GM23338 (cell line): Measurements from ENCODE around the gene GALM. TPM values are rescaled to one million over a fixed set of nuclear protein-coding genes. Genes with fewer than 3 reads are reported as not detected.

Experiments used
- ATAC-seq: fragments of 200-7000 bp; cut with Tn5 transposase; 3 replicates; pipeline ENCODE4 v1.9.1; 2020
- DNase-seq: peaks from one replicate; pipeline ENCODE4 v3.0.0-alpha.2; 2015; ENCODE audit warnings: low spot score
- H2AFZ ChIP-seq: fragments of 200-600 bp; sonication (generic); 2 replicates; pipeline ENCODE4 v1.8.0; 2016; ENCODE audit warnings: antibody characterized with exemption, mild to moderate bottlenecking, moderate library complexity
- H3F3A ChIP-seq: fragments of 200-600 bp; sonication (generic); replicated peaks from 2 replicates; pipeline ENCODE4 v1.8.0; 2017; ENCODE audit warnings: antibody characterized with exemption, mixed run types, low read depth
- H3K27ac ChIP-seq: fragments of 200-600 bp; sonication (generic); 2 replicates; pipeline ENCODE4 v1.6.1; 2016; ENCODE audit warnings: low read depth
- H3K27me3 ChIP-seq: fragments of 200-600 bp; sonication (generic); 2 replicates; pipeline ENCODE4 v1.8.0; 2016; ENCODE audit warnings: mild to moderate bottlenecking, mixed run types, moderate library complexity; ENCODE audit not compliant: insufficient read depth
- H3K36me3 ChIP-seq: fragments of 200-600 bp; sonication (generic); 2 replicates; pipeline ENCODE4 v1.8.0; 2016; ENCODE audit warnings: mild to moderate bottlenecking; ENCODE audit not compliant: insufficient read depth
- H3K4me1 ChIP-seq: fragments of 200-600 bp; sonication (generic); 2 replicates; pipeline ENCODE4 v1.8.0; 2016; ENCODE audit warnings: mild to moderate bottlenecking, moderate library complexity; ENCODE audit not compliant: insufficient read depth
- H3K4me2 ChIP-seq: fragments of 200-600 bp; sonication (generic); 2 replicates; pipeline ENCODE4 v1.7.1; 2017; ENCODE audit warnings: mixed run types
- H3K4me3 ChIP-seq: fragments of 200-600 bp; sonication (generic); 2 replicates; pipeline ENCODE4 v1.6.1; 2016; ENCODE audit warnings: mixed run types
- H3K79me2 ChIP-seq: fragments of 200-600 bp; sonication (generic); replicated peaks from 2 replicates; pipeline ENCODE4 v1.8.0; 2017; ENCODE audit warnings: mild to moderate bottlenecking; ENCODE audit not compliant: insufficient read depth
- H3K9me2 ChIP-seq: fragments of 200-600 bp; sonication (generic); 2 replicates; pipeline ENCODE4 v1.8.0; 2017; ENCODE audit not compliant: insufficient read depth
- H4K20me1 ChIP-seq: fragments of 200-600 bp; sonication (generic); replicated peaks from 2 replicates; pipeline ENCODE4 v1.8.0; 2017; ENCODE audit warnings: mild to moderate bottlenecking; ENCODE audit not compliant: insufficient read depth
- H3K27ac Mint-ChIP-seq: 2 replicates; pipeline ENCODE4 v1.8.0; 2020; ENCODE audit warnings: inconsistent platforms, mild to moderate bottlenecking, moderate library complexity, mixed read lengths
- H3K27me3 Mint-ChIP-seq: 3 replicates; pipeline ENCODE4 v1.8.0; 2022; ENCODE audit warnings: low read depth, mild to moderate bottlenecking, moderate library complexity, mixed read lengths, inconsistent platforms; ENCODE audit not compliant: insufficient read depth, poor library complexity
- H3K36me3 Mint-ChIP-seq: 3 replicates; pipeline ENCODE4 v1.8.0; 2021; ENCODE audit warnings: low read depth, mild to moderate bottlenecking, inconsistent platforms, moderate library complexity, mixed read lengths
- H3K4me1 Mint-ChIP-seq: 3 replicates; pipeline ENCODE4 v1.8.0; 2020; ENCODE audit warnings: mild to moderate bottlenecking, inconsistent platforms, mixed read lengths
- H3K4me3 Mint-ChIP-seq: 3 replicates; pipeline ENCODE4 v1.8.0; 2021; ENCODE audit warnings: moderate library complexity, mild to moderate bottlenecking, inconsistent platforms, mixed read lengths
- H3K9me3 Mint-ChIP-seq: 3 replicates; pipeline ENCODE4 v1.8.0; 2020; ENCODE audit warnings: moderate library complexity, mild to moderate bottlenecking, inconsistent platforms, mixed read lengths
- CREB1 ChIP-seq: fragments of 250-450 bp; sonication (Bioruptor Pico); IDR thresholded peaks from 2 replicates; pipeline ENCODE4 v1.5.0; 2020; ENCODE audit warnings: low read depth, mild to moderate bottlenecking, moderate library complexity
- EZH2phosphoT487 ChIP-seq: fragments of 200-600 bp; sonication (generic); IDR thresholded peaks from one replicate; pipeline ENCODE4 v1.8.1; 2018; ENCODE audit warnings: antibody characterized with exemption; ENCODE audit not compliant: unreplicated experiment
- POLR2AphosphoS5 ChIP-seq: IDR thresholded peaks from 2 replicates; pipeline ENCODE4 v1.6.1; 2016; ENCODE audit warnings: antibody characterized with exemption, low read depth
- STAT1 ChIP-seq: IDR thresholded peaks from one replicate; pipeline ENCODE4 v1.6.1; 2016; ENCODE audit warnings: antibody characterized with exemption; ENCODE audit not compliant: unreplicated experiment
- ZNF114 ChIP-seq: fragments of 250-450 bp; sonication (Bioruptor Pico); IDR thresholded peaks from 2 replicates; pipeline ENCODE4 v1.5.0; 2020; ENCODE audit warnings: mild to moderate bottlenecking, moderate library complexity
- ZNF331 ChIP-seq: fragments of 250-450 bp; sonication (Bioruptor Pico); IDR thresholded peaks from 2 replicates; pipeline ENCODE4 v1.5.0; 2020; ENCODE audit warnings: low read depth, mild to moderate bottlenecking, moderate library complexity
- polyA plus RNA-seq: library from polyadenylated mRNA; unstranded; fragments of >200 nt; fragmentation: Nextera tagmentation; extraction: Ambion mirVana; gene quantifications from 2 replicates; pipeline ENCODE4 v1.2.1, GENCODE V29; 2016
- total RNA-seq: library from RNA; depleted of rRNA; stranded (reverse); fragments of >200 nt; shearing (Covaris generic); gene quantifications from 2 replicates; pipeline ENCODE4 v1.2.3, GENCODE V29; 2014
- TF ChIP-seq, protein P1 (sequence below), 2 experiments: fragments of 200-600 bp in 1 of 2; sonication (generic) in 1 of 2; conservative IDR thresholded peaks; 2 replicates each; pipeline versions ENCODE4 v1.5.1 to v1.6.1; 2016 to 2017; ENCODE audit warnings: antibody characterized with exemption in 2 of 2, low read depth in 2 of 2, mild to moderate bottlenecking in 2 of 2, moderate library complexity in 1 of 2
- TF ChIP-seq, protein P2 (sequence below): IDR thresholded peaks from 2 replicates; pipeline ENCODE4 v1.6.1; 2016; ENCODE audit warnings: antibody characterized with exemption
- TF ChIP-seq, protein P3 (sequence below): fragments of 250-450 bp; sonication (Bioruptor Pico); IDR thresholded peaks from 2 replicates; pipeline ENCODE4 v1.5.0; 2020; ENCODE audit warnings: mild to moderate bottlenecking, moderate library complexity

GALM gene
- total and polyA plus RNA-seq, 2 experiments from 2014 or later: 9.3 to 21.6 TPM

DNA sequence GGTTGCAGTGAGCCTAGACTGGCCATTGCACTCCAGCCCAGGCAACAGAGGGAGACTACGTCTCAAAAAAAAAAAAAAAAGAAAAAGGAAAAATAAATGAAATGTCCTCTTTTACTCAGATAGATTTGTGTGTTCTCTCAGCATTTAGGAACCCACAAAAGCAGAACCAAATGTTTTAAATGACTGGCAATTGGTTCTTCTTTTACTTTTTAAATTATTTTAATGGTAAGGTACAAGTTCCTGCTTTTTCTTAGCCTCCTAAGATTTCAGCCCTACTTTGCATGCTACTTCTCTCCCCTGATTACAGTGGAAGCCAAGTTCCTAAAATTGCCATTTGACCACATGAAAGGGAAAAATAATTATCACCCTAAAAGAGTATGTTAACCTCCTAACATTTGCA, 61.7 kb downstream of the GALM start:
- no peak overlapping the region for H3K4me3 ChIP-seq
- no peaks in the 10 kb centered on the region for H3K9me3 Mint-ChIP-seq
- no peak overlapping the region for H3K4me3 Mint-ChIP-seq
- H3F3A ChIP-seq: no peaks in the 10 kb centered on the region
- no peaks in the 10 kb centered on the region for H3K36me3 ChIP-seq
- H2AFZ ChIP-seq: no peak overlapping the region
- no peak for ATAC-seq
- TF ChIP-seq ZNF331 (CRISPR knock-in tag) (no peak), POLR2AphosphoS5 (no peak)
- TF ChIP-seq, protein P1, sequence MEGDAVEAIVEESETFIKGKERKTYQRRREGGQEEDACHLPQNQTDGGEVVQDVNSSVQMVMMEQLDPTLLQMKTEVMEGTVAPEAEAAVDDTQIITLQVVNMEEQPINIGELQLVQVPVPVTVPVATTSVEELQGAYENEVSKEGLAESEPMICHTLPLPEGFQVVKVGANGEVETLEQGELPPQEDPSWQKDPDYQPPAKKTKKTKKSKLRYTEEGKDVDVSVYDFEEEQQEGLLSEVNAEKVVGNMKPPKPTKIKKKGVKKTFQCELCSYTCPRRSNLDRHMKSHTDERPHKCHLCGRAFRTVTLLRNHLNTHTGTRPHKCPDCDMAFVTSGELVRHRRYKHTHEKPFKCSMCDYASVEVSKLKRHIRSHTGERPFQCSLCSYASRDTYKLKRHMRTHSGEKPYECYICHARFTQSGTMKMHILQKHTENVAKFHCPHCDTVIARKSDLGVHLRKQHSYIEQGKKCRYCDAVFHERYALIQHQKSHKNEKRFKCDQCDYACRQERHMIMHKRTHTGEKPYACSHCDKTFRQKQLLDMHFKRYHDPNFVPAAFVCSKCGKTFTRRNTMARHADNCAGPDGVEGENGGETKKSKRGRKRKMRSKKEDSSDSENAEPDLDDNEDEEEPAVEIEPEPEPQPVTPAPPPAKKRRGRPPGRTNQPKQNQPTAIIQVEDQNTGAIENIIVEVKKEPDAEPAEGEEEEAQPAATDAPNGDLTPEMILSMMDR (conservative IDR thresholded peaks at IDR 0.05; ENCODE audit: low read depth in 2 of 2): no peak
- H3K9me2 ChIP-seq: no peaks in the 10 kb centered on the region
- no peak for DNase-seq
- no peak overlapping the region for H3K27ac Mint-ChIP-seq
- H3K36me3 Mint-ChIP-seq: no peaks in the 10 kb centered on the region; the same call in 2 of the 3 replicates
- no peak overlapping the region for H3K4me2 ChIP-seq
- H3K4me1 Mint-ChIP-seq: no peaks in the 10 kb centered on the region
- H3K27me3 ChIP-seq: no peaks in the 10 kb centered on the region
- H4K20me1 ChIP-seq: no peaks in the 10 kb centered on the region; the same call in 1 of the 2 replicates
- H3K79me2 ChIP-seq: no peaks in the 10 kb centered on the region
- H3K27me3 Mint-ChIP-seq: peaks cover 4% of the 10 kb centered on the region
- no peaks in the 10 kb centered on the region for H3K4me1 ChIP-seq
- no peak overlapping the region for H3K27ac ChIP-seq

DNA sequence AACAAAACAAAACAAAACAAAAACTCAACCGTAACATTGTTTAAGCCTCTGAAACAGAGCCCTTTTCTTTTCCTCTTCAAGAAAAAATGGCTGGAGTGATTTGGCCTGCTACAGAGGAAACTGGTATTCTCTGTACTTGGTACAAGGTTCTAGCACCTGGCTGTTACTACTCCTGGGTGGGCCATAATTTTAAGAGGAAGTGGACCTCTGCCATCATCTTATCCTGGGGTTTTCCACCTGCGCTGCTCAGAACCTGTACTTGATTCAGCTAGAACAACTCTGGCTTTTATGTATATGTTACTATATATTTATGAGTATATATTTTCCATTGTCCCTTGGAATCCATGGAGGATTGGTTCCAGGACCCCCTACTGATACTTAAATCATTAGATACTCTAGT, 62.8 kb downstream of the GALM start:
- no peak overlapping the region for H3K4me2 ChIP-seq
- H3K4me3 Mint-ChIP-seq: no peak overlapping the region
- no peaks in the 10 kb centered on the region for H3K79me2 ChIP-seq
- no peak overlapping the region for H3K27ac ChIP-seq
- H3K4me3 ChIP-seq: no peak overlapping the region
- no peaks in the 10 kb centered on the region for H3K27me3 ChIP-seq
- H3K9me2 ChIP-seq: no peaks in the 10 kb centered on the region
- H3K27me3 Mint-ChIP-seq: peaks cover 4% of the 10 kb centered on the region
- H3K4me1 ChIP-seq: no peaks in the 10 kb centered on the region
- ATAC-seq (no peak), DNase-seq (no peak)
- no peak overlapping the region for H3K27ac Mint-ChIP-seq
- no peaks in the 10 kb centered on the region for H3K4me1 Mint-ChIP-seq
- no peaks in the 10 kb centered on the region; the same call in 1 of the 3 replicates for H3K36me3 Mint-ChIP-seq
- no peak overlapping the region for H2AFZ ChIP-seq
- no peaks in the 10 kb centered on the region for H3K9me3 Mint-ChIP-seq
- H3K36me3 ChIP-seq: no peaks in the 10 kb centered on the region
- no peaks in the 10 kb centered on the region; the same call in 1 of the 2 replicates for H4K20me1 ChIP-seq
- no peaks in the 10 kb centered on the region for H3F3A ChIP-seq
- TF ChIP-seq EZH2phosphoT487 (no peak), ZNF331 (CRISPR knock-in tag) (no peak), STAT1 (no peak), CREB1 (CRISPR knock-in tag) (no peak), ZNF114 (CRISPR knock-in tag) (no peak), POLR2AphosphoS5 (no peak)
- TF ChIP-seq, protein P2, sequence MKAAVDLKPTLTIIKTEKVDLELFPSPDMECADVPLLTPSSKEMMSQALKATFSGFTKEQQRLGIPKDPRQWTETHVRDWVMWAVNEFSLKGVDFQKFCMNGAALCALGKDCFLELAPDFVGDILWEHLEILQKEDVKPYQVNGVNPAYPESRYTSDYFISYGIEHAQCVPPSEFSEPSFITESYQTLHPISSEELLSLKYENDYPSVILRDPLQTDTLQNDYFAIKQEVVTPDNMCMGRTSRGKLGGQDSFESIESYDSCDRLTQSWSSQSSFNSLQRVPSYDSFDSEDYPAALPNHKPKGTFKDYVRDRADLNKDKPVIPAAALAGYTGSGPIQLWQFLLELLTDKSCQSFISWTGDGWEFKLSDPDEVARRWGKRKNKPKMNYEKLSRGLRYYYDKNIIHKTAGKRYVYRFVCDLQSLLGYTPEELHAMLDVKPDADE: no peak
- TF ChIP-seq, protein P3, sequence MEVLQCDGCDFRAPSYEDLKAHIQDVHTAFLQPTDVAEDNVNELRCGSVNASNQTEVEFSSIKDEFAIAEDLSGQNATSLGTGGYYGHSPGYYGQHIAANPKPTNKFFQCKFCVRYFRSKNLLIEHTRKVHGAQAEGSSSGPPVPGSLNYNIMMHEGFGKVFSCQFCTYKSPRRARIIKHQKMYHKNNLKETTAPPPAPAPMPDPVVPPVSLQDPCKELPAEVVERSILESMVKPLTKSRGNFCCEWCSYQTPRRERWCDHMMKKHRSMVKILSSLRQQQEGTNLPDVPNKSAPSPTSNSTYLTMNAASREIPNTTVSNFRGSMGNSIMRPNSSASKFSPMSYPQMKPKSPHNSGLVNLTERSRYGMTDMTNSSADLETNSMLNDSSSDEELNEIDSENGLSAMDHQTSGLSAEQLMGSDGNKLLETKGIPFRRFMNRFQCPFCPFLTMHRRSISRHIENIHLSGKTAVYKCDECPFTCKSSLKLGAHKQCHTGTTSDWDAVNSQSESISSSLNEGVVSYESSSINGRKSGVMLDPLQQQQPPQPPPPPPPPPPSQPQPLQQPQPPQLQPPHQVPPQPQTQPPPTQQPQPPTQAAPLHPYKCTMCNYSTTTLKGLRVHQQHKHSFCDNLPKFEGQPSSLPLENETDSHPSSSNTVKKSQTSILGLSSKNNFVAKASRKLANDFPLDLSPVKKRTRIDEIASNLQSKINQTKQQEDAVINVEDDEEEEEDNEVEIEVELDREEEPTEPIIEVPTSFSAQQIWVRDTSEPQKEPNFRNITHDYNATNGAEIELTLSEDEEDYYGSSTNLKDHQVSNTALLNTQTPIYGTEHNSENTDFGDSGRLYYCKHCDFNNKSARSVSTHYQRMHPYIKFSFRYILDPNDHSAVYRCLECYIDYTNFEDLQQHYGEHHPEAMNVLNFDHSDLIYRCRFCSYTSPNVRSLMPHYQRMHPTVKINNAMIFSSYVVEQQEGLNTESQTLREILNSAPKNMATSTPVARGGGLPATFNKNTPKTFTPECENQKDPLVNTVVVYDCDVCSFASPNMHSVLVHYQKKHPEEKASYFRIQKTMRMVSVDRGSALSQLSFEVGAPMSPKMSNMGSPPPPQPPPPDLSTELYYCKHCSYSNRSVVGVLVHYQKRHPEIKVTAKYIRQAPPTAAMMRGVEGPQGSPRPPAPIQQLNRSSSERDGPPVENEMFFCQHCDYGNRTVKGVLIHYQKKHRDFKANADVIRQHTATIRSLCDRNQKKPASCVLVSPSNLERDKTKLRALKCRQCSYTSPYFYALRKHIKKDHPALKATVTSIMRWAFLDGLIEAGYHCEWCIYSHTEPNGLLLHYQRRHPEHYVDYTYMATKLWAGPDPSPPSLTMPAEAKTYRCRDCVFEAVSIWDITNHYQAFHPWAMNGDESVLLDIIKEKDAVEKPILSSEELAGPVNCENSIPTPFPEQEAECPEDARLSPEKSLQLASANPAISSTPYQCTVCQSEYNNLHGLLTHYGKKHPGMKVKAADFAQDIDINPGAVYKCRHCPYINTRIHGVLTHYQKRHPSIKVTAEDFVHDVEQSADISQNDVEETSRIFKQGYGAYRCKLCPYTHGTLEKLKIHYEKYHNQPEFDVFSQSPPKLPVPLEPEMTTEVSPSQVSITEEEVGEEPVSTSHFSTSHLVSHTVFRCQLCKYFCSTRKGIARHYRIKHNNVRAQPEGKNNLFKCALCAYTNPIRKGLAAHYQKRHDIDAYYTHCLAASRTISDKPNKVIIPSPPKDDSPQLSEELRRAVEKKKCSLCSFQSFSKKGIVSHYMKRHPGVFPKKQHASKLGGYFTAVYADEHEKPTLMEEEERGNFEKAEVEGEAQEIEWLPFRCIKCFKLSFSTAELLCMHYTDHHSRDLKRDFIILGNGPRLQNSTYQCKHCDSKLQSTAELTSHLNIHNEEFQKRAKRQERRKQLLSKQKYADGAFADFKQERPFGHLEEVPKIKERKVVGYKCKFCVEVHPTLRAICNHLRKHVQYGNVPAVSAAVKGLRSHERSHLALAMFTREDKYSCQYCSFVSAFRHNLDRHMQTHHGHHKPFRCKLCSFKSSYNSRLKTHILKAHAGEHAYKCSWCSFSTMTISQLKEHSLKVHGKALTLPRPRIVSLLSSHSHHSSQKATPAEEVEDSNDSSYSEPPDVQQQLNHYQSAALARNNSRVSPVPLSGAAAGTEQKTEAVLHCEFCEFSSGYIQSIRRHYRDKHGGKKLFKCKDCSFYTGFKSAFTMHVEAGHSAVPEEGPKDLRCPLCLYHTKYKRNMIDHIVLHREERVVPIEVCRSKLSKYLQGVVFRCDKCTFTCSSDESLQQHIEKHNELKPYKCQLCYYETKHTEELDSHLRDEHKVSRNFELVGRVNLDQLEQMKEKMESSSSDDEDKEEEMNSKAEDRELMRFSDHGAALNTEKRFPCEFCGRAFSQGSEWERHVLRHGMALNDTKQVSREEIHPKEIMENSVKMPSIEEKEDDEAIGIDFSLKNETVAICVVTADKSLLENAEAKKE (CRISPR knock-in tag): no peak
